ENCODE measurements around the gene FOXD4L6.
"Not testable (repeated sequence)": the region's sequence is repeated elsewhere in the genome, so short reads cannot be mapped to it uniquely, and the experiment has no call there.

The FOXD4L6 gene

DNA sequence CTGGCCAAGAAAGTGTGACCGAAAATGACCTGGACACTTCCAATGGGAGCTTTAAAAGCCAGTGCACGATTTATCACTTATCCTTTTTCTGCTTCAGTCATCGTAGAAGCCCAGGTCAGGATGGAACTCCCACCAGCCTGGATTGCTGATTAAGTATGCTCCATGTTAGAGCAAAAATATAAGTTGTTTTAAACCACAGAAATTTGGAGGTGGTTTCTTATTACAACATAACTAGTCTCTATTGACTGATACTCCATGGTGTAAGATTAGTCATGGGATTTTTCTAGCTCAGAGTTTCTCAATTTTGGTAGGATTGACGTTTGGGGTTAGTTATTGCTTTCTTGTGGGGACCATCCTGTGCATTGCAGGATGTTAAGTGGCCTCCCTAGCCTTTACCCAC, 29.7 kb downstream of the FOXD4L6 start:
- not testable (repeated sequence) for DNase-seq

DNA sequence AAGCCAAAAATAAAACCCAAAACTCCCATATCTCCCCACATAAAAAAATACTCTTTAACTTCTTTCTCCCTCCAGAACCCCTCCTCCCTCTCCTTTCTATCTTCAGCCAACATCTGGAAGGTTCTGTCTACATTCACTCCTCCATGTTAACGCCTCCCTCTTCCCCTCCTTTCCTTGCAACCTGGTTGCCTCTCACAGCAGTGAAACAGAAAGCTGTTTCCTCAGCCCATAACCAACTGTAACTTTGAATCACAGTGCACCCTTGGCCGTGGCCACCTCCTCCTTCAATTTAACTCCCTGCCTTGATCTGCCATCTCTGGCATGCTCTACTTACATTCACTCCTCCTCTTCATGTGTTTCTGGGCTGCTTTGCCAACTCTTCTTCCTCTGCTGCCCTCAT, 33.4 kb downstream of the FOXD4L6 start:
- not testable (repeated sequence) for DNase-seq

DNA sequence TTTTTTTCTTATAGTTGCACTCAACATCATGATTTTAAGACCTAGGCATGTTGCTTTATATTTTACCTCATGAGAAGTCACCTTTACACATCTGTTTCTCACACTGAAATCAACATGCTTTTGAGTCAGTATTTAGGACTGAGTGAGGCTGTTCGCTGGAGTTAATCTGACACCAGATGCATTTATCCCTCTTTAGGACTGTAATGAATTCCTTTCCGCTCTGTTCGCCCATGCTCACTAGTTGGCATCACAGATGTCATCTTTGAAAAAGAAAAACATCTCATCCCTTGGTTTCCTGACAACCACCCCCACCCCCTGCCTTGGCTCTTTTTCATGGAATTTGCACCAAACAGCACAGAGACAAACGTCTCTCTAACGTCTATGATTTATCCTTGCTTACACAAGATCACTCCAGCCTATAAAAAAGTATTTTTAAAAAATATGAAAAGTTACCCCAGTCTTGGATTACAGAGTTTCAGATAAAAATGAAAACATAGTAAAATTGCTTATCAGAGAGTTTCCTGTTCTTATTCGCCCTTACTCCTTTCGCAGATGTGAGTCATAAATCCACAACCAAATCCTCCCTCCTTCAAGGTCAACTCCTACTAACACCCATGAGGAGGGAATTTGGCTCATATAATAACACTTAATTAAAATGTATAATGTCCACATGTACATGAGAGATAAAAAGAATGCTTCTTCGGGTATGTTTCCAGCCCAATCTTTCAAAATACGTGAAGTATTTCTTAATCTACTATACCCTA, 34.3 kb downstream of the FOXD4L6 start:
- not testable (repeated sequence) for DNase-seq

DNA sequence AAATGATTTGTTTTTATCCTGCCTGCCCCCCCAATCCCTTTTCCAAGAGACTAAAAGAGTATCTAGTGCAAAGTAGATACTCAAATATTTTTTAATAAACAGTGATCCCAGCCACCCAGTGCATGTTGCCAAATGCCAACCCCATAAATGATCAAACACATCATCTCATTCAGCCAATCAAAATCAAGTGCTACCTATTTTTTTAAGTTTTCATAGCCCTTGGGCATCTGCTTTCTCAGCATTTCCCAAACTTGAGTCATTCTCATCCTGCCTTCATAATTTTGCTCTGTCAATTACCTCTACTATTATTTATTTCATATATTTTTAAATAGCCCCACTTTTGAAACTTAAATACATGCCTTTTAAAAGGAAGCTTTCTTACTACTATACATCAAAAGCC, 37.6 kb downstream of the FOXD4L6 start:
- not testable (repeated sequence) for DNase-seq

DNA sequence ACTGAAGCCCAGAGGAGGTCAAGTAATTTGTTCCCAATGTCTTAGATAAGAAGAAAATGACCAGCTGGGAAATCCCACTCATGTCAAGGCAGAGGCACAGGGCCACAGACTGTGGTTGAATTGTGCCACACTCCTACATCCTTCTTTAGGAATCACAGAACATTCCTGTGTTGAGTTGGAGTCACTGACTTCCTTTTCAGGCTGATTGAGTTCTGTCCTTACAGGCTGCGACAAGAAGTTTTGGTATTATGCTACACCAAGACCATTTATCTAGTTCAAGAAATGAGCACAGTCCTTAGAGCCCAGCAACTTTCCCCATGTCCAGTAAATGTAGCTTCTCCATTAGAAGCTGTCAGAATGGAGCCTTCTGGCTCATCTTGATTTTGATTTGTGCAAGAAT, 38.1 kb downstream of the FOXD4L6 start:
- DNase-seq, result not testable (repeated sequence)

DNA sequence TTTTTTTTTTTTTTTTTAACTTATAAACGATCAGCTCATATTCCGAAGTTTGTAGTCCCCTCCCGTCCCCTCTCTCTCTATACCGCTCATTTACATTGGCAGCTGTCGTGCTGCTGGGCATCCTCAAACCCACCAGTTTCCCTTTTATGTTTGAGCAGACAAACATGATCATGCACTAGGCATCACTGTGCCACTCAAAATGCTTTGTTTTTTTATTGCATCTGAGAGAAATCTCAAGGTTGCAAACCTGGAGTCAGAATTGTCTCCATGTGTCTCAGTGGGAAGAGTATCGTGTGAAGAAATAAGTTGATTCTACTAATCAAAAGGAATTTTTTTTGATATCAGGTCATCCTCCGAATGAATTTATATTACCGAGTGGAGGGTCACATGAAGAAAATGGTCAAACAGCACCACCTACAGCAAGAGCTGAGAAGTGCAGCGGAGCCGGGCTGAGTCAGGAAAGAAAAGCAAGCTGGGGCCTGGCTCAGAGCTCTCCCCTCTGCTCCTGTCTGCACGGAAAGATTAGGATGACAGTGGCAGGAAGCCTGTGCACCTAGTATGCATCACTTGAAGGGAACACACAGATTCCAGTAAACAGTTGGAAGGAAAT, 39.9 kb downstream of the FOXD4L6 start:
- DNase-seq, result not testable (repeated sequence)

DNA sequence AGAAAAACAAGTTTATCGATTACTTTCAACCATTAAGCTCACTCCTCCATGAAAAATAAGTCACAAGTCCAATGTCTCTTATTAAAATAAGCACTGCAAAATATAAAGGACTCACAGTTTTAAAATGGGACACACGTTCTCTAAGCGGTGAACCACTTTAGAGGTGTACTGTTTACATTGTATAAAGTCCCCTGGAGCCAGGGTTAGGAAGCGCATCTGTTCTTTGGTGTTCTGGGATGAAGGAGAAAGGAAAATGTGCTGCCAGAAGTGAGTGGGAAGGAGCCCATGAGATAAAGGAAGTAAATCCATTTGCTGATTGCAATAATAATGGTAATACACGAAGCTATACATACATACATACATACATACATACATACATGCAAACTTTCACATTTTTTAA, 40.6 kb downstream of the FOXD4L6 start:
- DNase-seq, result not testable (repeated sequence)

DNA sequence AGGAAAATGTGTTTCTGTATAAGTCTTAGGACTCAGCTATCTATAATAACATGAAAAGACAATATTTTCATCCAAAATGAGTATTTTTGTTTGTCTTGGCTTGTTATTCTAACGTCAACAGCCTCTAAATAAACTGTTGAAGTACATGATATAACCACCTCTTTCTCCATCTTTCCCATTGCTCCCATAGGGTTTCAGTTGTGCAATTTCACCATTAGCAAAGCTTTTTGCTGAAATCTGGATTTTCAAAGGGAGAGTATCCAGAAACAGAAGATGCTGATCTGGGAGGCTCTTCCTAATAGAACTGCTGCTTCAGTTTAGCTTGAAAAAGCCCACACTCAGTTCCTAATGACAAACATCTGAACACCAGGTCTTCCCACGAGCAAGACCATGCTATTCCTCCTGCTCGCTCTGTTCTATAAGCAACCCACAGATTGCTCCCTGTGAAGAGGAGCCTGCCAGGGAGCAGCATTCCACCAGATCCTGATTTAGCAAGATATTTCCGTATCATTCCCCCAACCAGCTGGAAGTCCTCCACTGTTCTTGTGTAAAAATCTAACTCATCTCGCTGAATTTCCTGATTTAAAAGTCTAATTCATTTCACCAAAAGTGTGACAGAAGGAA, 41.2 kb downstream of the FOXD4L6 start:
- not testable (repeated sequence) for DNase-seq

DNA sequence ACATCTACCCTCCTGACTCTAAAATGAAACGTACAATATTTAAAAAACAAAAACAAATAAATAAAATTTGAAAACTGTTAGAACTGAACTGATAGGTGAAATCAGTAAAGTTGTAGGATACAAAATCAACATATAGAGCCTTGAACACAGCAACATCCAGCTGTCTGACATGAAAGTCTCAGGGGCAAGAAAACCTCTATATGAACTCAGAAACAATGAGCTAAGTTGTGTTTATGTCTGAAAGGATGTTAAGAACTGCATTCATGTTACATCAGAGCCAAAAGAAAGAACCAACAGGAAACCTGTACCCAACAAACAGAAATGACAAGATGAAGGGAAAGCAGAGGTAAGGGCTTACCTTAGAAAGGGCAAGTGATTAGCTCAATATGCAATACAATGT, 41.8 kb downstream of the FOXD4L6 start:
- DNase-seq, result not testable (repeated sequence)

DNA sequence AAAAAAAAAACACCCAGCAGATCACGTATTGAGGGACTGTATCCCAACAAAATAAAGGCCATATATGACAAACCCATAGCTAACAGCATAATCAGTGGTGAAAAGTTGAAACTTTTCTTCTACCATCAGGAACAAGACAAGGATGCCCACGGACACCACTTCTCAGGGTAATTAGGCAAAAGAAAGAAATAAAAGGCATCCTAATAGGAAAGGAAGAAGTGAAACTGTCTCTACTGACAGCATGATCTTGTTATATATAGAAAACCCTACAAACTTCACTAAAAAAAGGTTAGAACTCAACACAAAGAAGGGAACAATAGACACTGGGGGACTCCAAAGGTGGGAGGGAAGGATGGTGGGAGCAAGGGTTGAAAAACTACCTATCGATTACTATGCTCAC, 42.3 kb downstream of the FOXD4L6 start:
- DNase-seq, result not testable (repeated sequence)

DNA sequence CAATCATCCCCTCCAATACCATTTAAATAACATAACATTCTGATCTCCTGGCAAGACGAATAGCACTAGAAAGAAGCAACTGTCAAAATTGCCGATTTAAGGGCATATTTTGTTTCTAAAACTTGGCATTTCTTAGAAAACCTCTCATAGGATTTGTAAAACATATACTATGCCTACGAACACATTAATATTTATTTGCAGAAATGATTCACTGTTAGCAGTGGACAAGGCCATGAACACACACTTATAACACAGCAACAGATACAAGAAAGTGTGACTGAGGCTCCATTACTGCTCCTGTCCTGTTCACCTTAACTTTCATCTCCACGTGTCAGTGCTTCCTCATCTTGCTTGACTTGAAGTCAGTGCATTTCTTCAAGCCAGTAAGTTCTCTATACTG, 46.1 kb downstream of the FOXD4L6 start:
- DNase-seq, result not testable (repeated sequence)

DNA sequence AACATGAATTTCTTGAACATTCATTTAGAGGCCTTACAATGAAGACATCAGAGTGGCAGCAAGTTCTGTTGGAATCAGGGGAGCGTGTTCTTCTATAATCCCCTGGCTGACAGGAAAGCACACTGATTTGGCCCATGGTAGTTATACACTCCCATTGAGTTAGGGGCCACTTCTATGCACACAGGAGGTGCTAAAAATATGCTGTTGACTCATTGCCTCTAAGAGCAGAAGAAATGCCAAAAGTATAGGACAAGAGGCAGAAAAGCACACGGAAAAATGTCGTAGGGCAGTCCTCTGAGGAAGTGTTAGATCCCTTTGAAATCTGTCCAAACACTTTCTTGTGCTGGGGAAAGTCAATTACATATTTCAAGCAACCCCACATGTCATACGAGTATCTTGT, 49.0 kb downstream of the FOXD4L6 start:
- not testable (repeated sequence) for DNase-seq

DNA sequence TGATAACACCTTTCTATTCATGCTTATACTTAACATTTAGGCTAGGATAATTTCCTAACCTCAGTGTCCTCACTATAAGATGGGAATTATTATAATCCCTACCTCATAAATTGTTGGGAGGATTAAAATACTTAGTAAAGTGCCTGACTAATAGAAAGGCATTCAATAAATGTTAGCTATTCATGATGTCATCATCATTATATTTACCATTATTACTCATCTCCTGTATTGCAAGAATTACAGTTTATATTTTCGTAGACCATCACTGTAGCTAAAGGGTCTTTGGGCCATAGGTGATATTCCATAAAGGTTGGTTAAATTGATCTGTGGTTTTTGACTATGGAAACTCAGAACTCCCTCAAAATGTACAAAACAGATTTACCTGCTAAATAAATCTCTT, 50.9 kb downstream of the FOXD4L6 start:
- DNase-seq, result not testable (repeated sequence)
